Measurements from ENCODE around the gene RILP.
"Not testable (repeated sequence)": the region's sequence is repeated elsewhere in the genome, so short reads cannot be mapped to it uniquely, and the experiment has no call there.

Gene RILP

GRCh38 chr17:1673041-1673785 is 23.5 kb upstream of the RILP start:
- Histone ChIP-seq H3K36me3 (ENCODE audit: control insufficient read depth, low read length) (peaks cover 93% of the 10 kb centered on the region), H4K20me1 (ENCODE audit: control insufficient read depth, insufficient read depth, low read depth, low read length) (peaks cover 5% of the 10 kb centered on the region; the same call in 1 of the 2 replicates), H3K4me3 (ENCODE audit: low read length) (no peak overlapping the region), H3K27ac (ENCODE audit: low read depth, low read length) (no peak overlapping the region), H3K4me2 (ENCODE audit: low read length) (no peak overlapping the region), H3K27me3 (ENCODE audit: control insufficient read depth, low read length) (no peaks in the 10 kb centered on the region), H3K9me2 (replicated peaks; ENCODE audit: control insufficient read depth, low read length) (no peaks in the 10 kb centered on the region), H3K4me1 (ENCODE audit: control insufficient read depth, low read length) (no peaks in the 10 kb centered on the region), H3K79me2 (ENCODE audit: control insufficient read depth, low read length) (peaks cover 16% of the 10 kb centered on the region), H3K9me3 (ENCODE audit: control insufficient read depth, insufficient read depth, low read length) (no peaks in the 10 kb centered on the region), H3F3A (ENCODE audit: control insufficient read depth, insufficient read depth) (peaks cover 18% of the 10 kb centered on the region)
- no peak for TF ChIP-seq EZH2phosphoT487 (IDR thresholded peaks at IDR 0.05; ENCODE audit: borderline replicate concordance, low read length)
- TF ChIP-seq CTCF (IDR thresholded peaks at IDR 0.05; ENCODE audit: low read depth, low read length, poor library complexity, severe bottlenecking) = no peak

DNA sequence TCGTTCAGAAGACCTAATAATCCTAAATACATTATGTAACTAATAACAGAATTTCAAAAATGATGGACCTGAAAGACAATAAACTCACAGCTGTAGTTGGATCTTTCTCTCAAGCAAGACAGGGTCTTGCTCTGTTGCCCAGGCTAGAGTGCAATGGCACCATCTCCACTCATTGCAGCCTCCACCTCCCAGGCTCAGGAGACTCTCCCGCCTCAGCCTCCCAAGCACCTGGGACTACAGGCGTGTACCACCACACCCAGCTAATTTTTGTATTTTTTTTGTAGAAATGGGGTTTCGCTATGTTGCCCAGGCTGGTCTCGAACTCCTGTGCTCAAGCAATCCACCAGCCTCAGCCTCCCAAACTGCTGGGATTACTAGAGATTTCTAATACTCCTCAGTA is 14.3 kb upstream of the RILP start:
- Histone ChIP-seq H3K79me2 (ENCODE audit: control insufficient read depth, low read length) (peaks cover 25% of the 10 kb centered on the region), H3K36me3 (ENCODE audit: control insufficient read depth, low read length) (peaks cover 88% of the 10 kb centered on the region)
- not testable (repeated sequence) for H3K4me3 ChIP-seq (ENCODE audit: low read length); H3K9me2 ChIP-seq (replicated peaks; ENCODE audit: control insufficient read depth, low read length); H4K20me1 ChIP-seq (ENCODE audit: control insufficient read depth, insufficient read depth, low read depth, low read length); H3K27me3 ChIP-seq (ENCODE audit: control insufficient read depth, low read length); H3K27ac ChIP-seq (ENCODE audit: low read depth, low read length); H3F3A ChIP-seq (ENCODE audit: control insufficient read depth, insufficient read depth); H3K9me3 ChIP-seq (ENCODE audit: control insufficient read depth, insufficient read depth, low read length); H3K4me2 ChIP-seq (ENCODE audit: low read length); H3K4me1 ChIP-seq (ENCODE audit: control insufficient read depth, low read length)

DNA sequence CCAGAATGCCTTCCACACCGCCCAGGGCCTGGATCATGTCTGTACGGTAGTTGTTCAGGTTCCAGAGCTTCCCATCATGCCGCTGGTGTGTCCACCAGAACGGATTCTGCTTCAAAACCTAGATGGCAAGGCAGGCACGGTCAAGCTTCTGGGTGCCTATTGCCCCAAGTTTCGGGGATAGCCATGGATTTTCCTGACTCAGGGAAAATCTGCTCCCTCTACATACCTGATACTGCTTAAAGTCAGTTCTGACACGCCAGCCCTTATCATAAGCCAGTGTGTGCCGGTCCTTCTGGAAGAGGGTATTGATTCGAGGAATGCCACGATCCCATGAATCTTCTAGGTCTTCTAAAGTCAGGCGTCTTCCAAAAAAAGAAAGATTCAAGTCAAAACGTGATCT is 11.4 kb upstream of the RILP start:
- Histone ChIP-seq H3K79me2 (ENCODE audit: control insufficient read depth, low read length) (peaks cover 10% of the 10 kb centered on the region), H3K27me3 (ENCODE audit: control insufficient read depth, low read length) (no peaks in the 10 kb centered on the region)

More for the DNA sequence above, 11.4 kb upstream of the RILP start:
- Histone ChIP-seq H3K4me3 (ENCODE audit: low read length) (no peak overlapping the region), H4K20me1 (ENCODE audit: control insufficient read depth, insufficient read depth, low read depth, low read length) (no peaks in the 10 kb centered on the region), H3K9me3 (ENCODE audit: control insufficient read depth, insufficient read depth, low read length) (no peaks in the 10 kb centered on the region), H3K9me2 (replicated peaks; ENCODE audit: control insufficient read depth, low read length) (no peaks in the 10 kb centered on the region), H3K4me2 (ENCODE audit: low read length) (no peak overlapping the region), H3K27ac (ENCODE audit: low read depth, low read length) (no peak overlapping the region), H3K36me3 (ENCODE audit: control insufficient read depth, low read length) (peaks cover 87% of the 10 kb centered on the region), H3F3A (ENCODE audit: control insufficient read depth, insufficient read depth) (no peaks in the 10 kb centered on the region), H3K4me1 (ENCODE audit: control insufficient read depth, low read length) (no peaks in the 10 kb centered on the region)
- TF ChIP-seq CTCF (IDR thresholded peaks at IDR 0.05; ENCODE audit: low read depth, low read length, poor library complexity, severe bottlenecking) = no peak
- no peak for TF ChIP-seq EZH2phosphoT487 (IDR thresholded peaks at IDR 0.05; ENCODE audit: borderline replicate concordance, low read length)
